Fibroblast of the aortic adventitia (primary cell): ENCODE data around the gene ZNF670. TPM values are rescaled to one million over a fixed set of nuclear protein-coding genes. Genes with fewer than 3 reads are reported as not detected.

Experiments
- DNase-seq: peaks from one replicate; pipeline ENCODE4 v3.0.0-alpha.2; 2010; ENCODE audit warnings: low read depth
- H3K4me3 ChIP-seq: 2 replicates; pipeline ENCODE4 v1.5.1; 2011; ENCODE audit warnings: low read depth, mild to moderate bottlenecking, control low read depth, low read length, moderate library complexity
- CTCF ChIP-seq: IDR thresholded peaks from 2 replicates; pipeline ENCODE4 v1.5.1; 2011; ENCODE audit warnings: mild to moderate bottlenecking, low read length, control low read depth, inconsistent platforms; ENCODE audit not compliant: insufficient read depth
- total RNA-seq: library from RNA; depleted of rRNA; stranded (reverse); fragments of >200 nt; gene quantifications from 2 replicates; pipeline ENCODE4 v1.2.3, GENCODE V29; 2012; ENCODE audit warnings: low replicate concordance

Gene ZNF670
- total RNA-seq, 1 donor = 3.6 TPM

- TF ChIP-seq CTCF = no peak
- peak overlapping the region; percentile 18 for H3K4me3 ChIP-seq
- peak; percentile 27 for DNase-seq
These were observed 1.4 kb downstream of the ZNF670 start for GRCh38 chr1:247077213-247077612.

- no peak overlapping the region for H3K4me3 ChIP-seq
- no peak for DNase-seq
- no peak for TF ChIP-seq CTCF
These were observed 8.0 kb downstream of the ZNF670 start for GRCh38 chr1:247070645-247071044.

- no peak for TF ChIP-seq CTCF
- no peak for DNase-seq
- H3K4me3 ChIP-seq = no peak overlapping the region
These were observed 14.3 kb downstream of the ZNF670 start for GRCh38 chr1:247064304-247064703.

GRCh38 chr1:247060771-247061170 is 17.8 kb downstream of the ZNF670 start:
- TF ChIP-seq CTCF = no peak
- H3K4me3 ChIP-seq = no peak overlapping the region
- no peak for DNase-seq

GRCh38 chr1:247056071-247056470 is 22.5 kb downstream of the ZNF670 start:
- H3K4me3 ChIP-seq = no peak overlapping the region
- no peak for DNase-seq
- no peak for TF ChIP-seq CTCF

- no peak overlapping the region for H3K4me3 ChIP-seq
- no peak for TF ChIP-seq CTCF
- peak; percentile 36 for DNase-seq
These were observed 23.6 kb downstream of the ZNF670 start for GRCh38 chr1:247054992-247055415.

GRCh38 chr1:247047702-247048101 is 30.9 kb downstream of the ZNF670 start:
- no peak for TF ChIP-seq CTCF
- DNase-seq = no peak

More at GRCh38 chr1:247047702-247048101, 30.9 kb downstream of the ZNF670 start:
- H3K4me3 ChIP-seq = no peak overlapping the region
